HEK293 (cell line): Measurements from ENCODE around the gene MTARC2.
A peak's percentile ranks its signal among the peaks of the same experiment; 100 is the strongest.

Source experiments
- CTCF ChIA-PET: fragments of 350-600 bp; formaldehyde crosslinking; extraction: SDS; loops from one replicate; lab custom pipeline; 2021; ENCODE audit warnings: antibody characterized with exemption; lab: Yijun Ruan, JAX
- POLR2A ChIA-PET: fragments of 300-600 bp; formaldehyde crosslinking; extraction: SDS; loops from one replicate; lab custom pipeline; 2020; ENCODE audit warnings: antibody characterized with exemption, inconsistent platforms; lab: Yijun Ruan, JAX
- H3K27ac ChIP-seq: fragments of 200-500 bp; sonication (Bioruptor generic); 2 replicates; pipeline ENCODE4 v1.5.1; 2014; ENCODE audit warnings: low read depth, low read length, control low read depth, inconsistent platforms; ENCODE audit errors: extremely low read depth
- H3K36me3 ChIP-seq, 2 experiments: fragments of 200-500 bp in 1 of 2; sonication (Bioruptor generic) in 1 of 2; 1 replicate in 1 of 2; 2 replicates in 1 of 2; pipeline ENCODE4 v1.5.1; 2014 to 2017; ENCODE audit warnings: inconsistent platforms in 2 of 2, low read length in 2 of 2; ENCODE audit not compliant: control insufficient read depth in 2 of 2, insufficient read depth in 1 of 2
- H3K4me1 ChIP-seq: fragments of 200-500 bp; sonication (Bioruptor generic); 2 replicates; pipeline ENCODE4 v1.5.1; 2014; ENCODE audit warnings: mild to moderate bottlenecking, low read length, inconsistent platforms; ENCODE audit not compliant: control insufficient read depth, insufficient read depth
- H3K4me3 ChIP-seq: 2 replicates; pipeline ENCODE4 v1.5.1; 2011; ENCODE audit warnings: low read depth, mild to moderate bottlenecking, control low read depth, low read length, moderate library complexity
- H3K9me3 ChIP-seq: fragments of 200-500 bp; sonication (Bioruptor generic); 2 replicates; pipeline ENCODE4 v1.5.1; 2014; ENCODE audit warnings: low read depth, low read length, inconsistent platforms; ENCODE audit not compliant: control insufficient read depth, insufficient read depth
- GLI2 ChIP-seq: fragments of 450-650 bp; formaldehyde crosslinking; IDR thresholded peaks from 2 replicates; pipeline ENCODE4; 2017; ENCODE audit warnings: missing biosample characterization, missing genetic modification characterization, low read depth, borderline replicate concordance
- MZF1 ChIP-seq: fragments of 450-650 bp; formaldehyde crosslinking; IDR thresholded peaks from 2 replicates; pipeline ENCODE4 v1.5.1; 2017; ENCODE audit warnings: missing biosample characterization, missing genetic modification characterization, borderline replicate concordance
- REPIN1 ChIP-seq: fragments of 450-650 bp; formaldehyde crosslinking; IDR thresholded peaks from 2 replicates; pipeline ENCODE4 v1.5.1; 2017; ENCODE audit warnings: missing biosample characterization, missing genetic modification characterization, low read depth
- SP2 ChIP-seq: fragments of 450-650 bp; formaldehyde crosslinking; IDR thresholded peaks from 2 replicates; pipeline ENCODE4 v1.5.1; 2016; ENCODE audit warnings: missing biosample characterization, missing genetic modification characterization
- WT1 ChIP-seq: fragments of 450-650 bp; formaldehyde crosslinking; IDR thresholded peaks from 2 replicates; pipeline ENCODE4 v1.5.1; 2016; ENCODE audit warnings: missing biosample characterization, missing genetic modification characterization
- ZNF2 ChIP-seq: fragments of 450-650 bp; formaldehyde crosslinking; IDR thresholded peaks from 2 replicates; pipeline ENCODE4 v1.5.1; 2016; ENCODE audit warnings: missing biosample characterization, missing genetic modification characterization
- ZNF221 ChIP-seq: fragments of 450-650 bp; formaldehyde crosslinking; IDR thresholded peaks from 2 replicates; pipeline ENCODE4 v1.5.1; 2017; ENCODE audit warnings: missing biosample characterization, missing genetic modification characterization, borderline replicate concordance
- ZNF610 ChIP-seq: fragments of 450-650 bp; formaldehyde crosslinking; IDR thresholded peaks from 2 replicates; pipeline ENCODE4 v1.5.1; 2016; ENCODE audit warnings: missing biosample characterization, missing genetic modification characterization, borderline replicate concordance
- ZNF626 ChIP-seq: fragments of 450-650 bp; sonication (Bioruptor Pico); formaldehyde crosslinking; IDR thresholded peaks from 2 replicates; pipeline ENCODE4 v1.5.1; 2018; ENCODE audit warnings: missing biosample characterization, missing genetic modification characterization, inconsistent platforms
- ZNF629 ChIP-seq: fragments of 450-650 bp; formaldehyde crosslinking; IDR thresholded peaks from 2 replicates; pipeline ENCODE4 v1.5.1; 2017; ENCODE audit warnings: missing biosample characterization, missing genetic modification characterization
- ZNF76 ChIP-seq: fragments of 450-650 bp; formaldehyde crosslinking; IDR thresholded peaks from 2 replicates; pipeline ENCODE4; 2016; ENCODE audit warnings: low read depth, missing biosample characterization, missing genetic modification characterization, borderline replicate concordance
- TF ChIP-seq, protein P1 (sequence below): fragments of 450-650 bp; formaldehyde crosslinking; conservative IDR thresholded peaks from 2 replicates; pipeline ENCODE4 v1.5.1; 2016; ENCODE audit warnings: low read depth, missing biosample characterization, missing genetic modification characterization
- TF ChIP-seq, protein P2 (sequence below): fragments of 450-650 bp; formaldehyde crosslinking; IDR thresholded peaks from 2 replicates; pipeline ENCODE4 v1.5.1; 2016; ENCODE audit warnings: missing biosample characterization, missing genetic modification characterization
- TF ChIP-seq, protein P3 (sequence below): fragments of 450-650 bp; formaldehyde crosslinking; IDR thresholded peaks from 2 replicates; pipeline ENCODE4 v1.5.1; 2016; ENCODE audit warnings: missing biosample characterization, missing genetic modification characterization
- TF ChIP-seq, protein P4 (sequence below): fragments of 450-650 bp; formaldehyde crosslinking; IDR thresholded peaks from 2 replicates; pipeline ENCODE4 v1.5.1; 2016; ENCODE audit warnings: missing biosample characterization, missing genetic modification characterization
- TF ChIP-seq, protein P5 (sequence below): fragments of 450-650 bp; formaldehyde crosslinking; IDR thresholded peaks from 2 replicates; pipeline ENCODE4 v1.5.1; 2016; ENCODE audit warnings: missing biosample characterization, missing genetic modification characterization, low read depth
- TF ChIP-seq, protein P6 (sequence below): fragments of 450-650 bp; formaldehyde crosslinking; IDR thresholded peaks from 2 replicates; pipeline ENCODE4 v1.5.1; 2017; ENCODE audit warnings: missing biosample characterization, missing genetic modification characterization

The MTARC2 gene

DNA sequence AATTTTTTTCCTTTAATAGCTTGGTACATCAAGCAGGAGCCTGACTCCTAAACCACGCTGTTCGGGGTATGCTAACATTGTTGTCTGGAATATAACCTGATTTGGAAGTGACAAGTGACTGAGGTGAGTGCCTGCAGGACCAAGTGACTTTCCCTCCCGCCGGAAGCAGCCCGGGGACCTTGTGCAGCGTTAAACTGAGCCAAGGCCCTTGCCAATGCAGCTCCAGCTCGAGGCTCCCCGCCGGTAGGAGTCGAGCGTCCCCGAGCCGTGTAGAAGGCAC, 37.9 kb downstream of the MTARC2 start:
- Histone ChIP-seq H3K9me3 (no peaks in the 10 kb centered on the region), H3K27ac (peak overlapping the region; percentile 83; the same call in 1 of the 2 replicates), H3K36me3 (peaks cover 4 to 25% of the 10 kb centered on the region in 2 experiments; a peak in 2 of 3 replicates), H3K4me1 (peaks cover 4% of the 10 kb centered on the region), H3K4me3 (no peak overlapping the region)
- no peak for TF ChIP-seq MZF1 (tag by site-specific recombination)
- no peak for TF ChIP-seq ZNF2 (tag by site-specific recombination)
- TF ChIP-seq, protein P1, sequence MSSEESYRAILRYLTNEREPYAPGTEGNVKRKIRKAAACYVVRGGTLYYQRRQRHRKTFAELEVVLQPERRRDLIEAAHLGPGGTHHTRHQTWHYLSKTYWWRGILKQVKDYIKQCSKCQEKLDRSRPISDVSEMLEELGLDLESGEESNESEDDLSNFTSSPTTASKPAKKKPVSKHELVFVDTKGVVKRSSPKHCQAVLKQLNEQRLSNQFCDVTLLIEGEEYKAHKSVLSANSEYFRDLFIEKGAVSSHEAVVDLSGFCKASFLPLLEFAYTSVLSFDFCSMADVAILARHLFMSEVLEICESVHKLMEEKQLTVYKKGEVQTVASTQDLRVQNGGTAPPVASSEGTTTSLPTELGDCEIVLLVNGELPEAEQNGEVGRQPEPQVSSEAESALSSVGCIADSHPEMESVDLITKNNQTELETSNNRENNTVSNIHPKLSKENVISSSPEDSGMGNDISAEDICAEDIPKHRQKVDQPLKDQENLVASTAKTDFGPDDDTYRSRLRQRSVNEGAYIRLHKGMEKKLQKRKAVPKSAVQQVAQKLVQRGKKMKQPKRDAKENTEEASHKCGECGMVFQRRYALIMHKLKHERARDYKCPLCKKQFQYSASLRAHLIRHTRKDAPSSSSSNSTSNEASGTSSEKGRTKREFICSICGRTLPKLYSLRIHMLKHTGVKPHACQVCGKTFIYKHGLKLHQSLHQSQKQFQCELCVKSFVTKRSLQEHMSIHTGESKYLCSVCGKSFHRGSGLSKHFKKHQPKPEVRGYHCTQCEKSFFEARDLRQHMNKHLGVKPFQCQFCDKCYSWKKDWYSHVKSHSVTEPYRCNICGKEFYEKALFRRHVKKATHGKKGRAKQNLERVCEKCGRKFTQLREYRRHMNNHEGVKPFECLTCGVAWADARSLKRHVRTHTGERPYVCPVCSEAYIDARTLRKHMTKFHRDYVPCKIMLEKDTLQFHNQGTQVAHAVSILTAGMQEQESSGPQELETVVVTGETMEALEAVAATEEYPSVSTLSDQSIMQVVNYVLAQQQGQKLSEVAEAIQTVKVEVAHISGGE (tag by site-specific recombination): peak; percentile 90
- TF ChIP-seq, protein P2, sequence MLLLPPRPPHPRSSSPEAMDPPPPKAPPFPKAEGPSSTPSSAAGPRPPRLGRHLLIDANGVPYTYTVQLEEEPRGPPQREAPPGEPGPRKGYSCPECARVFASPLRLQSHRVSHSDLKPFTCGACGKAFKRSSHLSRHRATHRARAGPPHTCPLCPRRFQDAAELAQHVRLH (tag by site-specific recombination): no peak
- POLR2A ChIA-PET: interaction anchor here (0.6 kb wide), 1 partner anchor 129 kb away, joined by 3 read pairs; no protein-coding TSS in a partner anchor
- CTCF ChIA-PET: interaction anchor here (0.5 to 3.0 kb wide), 5 partner anchors 10 to 1488 kb away, joined by 3 to 28 read pairs (median 3); no protein-coding TSS in a partner anchor

DNA sequence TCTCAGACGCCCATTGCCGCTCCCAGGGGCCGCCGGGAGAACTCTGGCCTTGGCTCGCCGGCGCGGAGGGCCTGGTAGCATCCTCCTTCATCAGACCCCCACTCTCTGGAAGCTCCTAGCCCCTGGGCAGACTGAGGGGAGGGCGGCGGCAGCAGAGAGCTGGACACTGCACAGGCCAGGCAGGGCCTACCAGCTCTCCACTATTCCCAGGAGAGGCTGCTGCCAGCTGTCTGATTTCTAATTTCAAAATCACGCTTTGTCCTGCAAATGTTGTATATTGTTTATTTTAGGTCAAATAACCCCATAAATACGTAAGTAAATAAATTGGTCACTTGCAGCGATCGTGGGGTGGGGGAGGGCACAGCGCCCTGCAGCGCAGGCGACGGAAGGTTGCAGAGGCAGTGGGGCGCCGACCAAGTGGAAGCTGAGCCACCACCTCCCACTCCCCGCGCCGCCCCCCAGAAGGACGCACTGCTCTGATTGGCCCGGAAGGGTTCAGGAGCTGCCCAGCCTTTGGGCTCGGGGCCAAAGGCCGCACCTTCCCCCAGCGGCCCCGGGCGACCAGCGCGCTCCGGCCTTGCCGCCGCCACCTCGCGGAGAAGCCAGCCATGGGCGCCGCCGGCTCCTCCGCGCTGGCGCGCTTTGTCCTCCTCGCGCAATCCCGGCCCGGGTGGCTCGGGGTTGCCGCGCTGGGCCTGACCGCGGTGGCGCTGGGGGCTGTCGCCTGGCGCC, 38.4 kb downstream of the MTARC2 start, which contains the start of gene MTARC1:
Gene MTARC1 (plus strand): TSS at position 577 of the 732 bp plus-strand sequence. CDS start 32 bp downstream, at position 609.
- peak within 1 kb of the TSS; percentile 83; the same call in 1 of the 2 replicates for H3K27ac ChIP-seq
- POLR2A ChIA-PET: interaction anchor here (0.6 to 1.5 kb wide), 3 partner anchors 25 to 128 kb away, joined by 3 to 4 read pairs (median 3); partner anchors contain the start of gene MTARC2
- TF ChIP-seq ZNF610 (tag by site-specific recombination): no peak; the same call in 1 of the 2 replicates
- TF ChIP-seq SP2: peak; percentile 79
- TF ChIP-seq, protein P2 (tag by site-specific recombination): no peak
- TF ChIP-seq ZNF629 (tag by site-specific recombination): peak; percentile 78
- TF ChIP-seq, protein P3, sequence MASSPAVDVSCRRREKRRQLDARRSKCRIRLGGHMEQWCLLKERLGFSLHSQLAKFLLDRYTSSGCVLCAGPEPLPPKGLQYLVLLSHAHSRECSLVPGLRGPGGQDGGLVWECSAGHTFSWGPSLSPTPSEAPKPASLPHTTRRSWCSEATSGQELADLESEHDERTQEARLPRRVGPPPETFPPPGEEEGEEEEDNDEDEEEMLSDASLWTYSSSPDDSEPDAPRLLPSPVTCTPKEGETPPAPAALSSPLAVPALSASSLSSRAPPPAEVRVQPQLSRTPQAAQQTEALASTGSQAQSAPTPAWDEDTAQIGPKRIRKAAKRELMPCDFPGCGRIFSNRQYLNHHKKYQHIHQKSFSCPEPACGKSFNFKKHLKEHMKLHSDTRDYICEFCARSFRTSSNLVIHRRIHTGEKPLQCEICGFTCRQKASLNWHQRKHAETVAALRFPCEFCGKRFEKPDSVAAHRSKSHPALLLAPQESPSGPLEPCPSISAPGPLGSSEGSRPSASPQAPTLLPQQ: peak; percentile 59
- TF ChIP-seq ZNF626 (tag by site-specific recombination): no peak
- TF ChIP-seq, protein P4, sequence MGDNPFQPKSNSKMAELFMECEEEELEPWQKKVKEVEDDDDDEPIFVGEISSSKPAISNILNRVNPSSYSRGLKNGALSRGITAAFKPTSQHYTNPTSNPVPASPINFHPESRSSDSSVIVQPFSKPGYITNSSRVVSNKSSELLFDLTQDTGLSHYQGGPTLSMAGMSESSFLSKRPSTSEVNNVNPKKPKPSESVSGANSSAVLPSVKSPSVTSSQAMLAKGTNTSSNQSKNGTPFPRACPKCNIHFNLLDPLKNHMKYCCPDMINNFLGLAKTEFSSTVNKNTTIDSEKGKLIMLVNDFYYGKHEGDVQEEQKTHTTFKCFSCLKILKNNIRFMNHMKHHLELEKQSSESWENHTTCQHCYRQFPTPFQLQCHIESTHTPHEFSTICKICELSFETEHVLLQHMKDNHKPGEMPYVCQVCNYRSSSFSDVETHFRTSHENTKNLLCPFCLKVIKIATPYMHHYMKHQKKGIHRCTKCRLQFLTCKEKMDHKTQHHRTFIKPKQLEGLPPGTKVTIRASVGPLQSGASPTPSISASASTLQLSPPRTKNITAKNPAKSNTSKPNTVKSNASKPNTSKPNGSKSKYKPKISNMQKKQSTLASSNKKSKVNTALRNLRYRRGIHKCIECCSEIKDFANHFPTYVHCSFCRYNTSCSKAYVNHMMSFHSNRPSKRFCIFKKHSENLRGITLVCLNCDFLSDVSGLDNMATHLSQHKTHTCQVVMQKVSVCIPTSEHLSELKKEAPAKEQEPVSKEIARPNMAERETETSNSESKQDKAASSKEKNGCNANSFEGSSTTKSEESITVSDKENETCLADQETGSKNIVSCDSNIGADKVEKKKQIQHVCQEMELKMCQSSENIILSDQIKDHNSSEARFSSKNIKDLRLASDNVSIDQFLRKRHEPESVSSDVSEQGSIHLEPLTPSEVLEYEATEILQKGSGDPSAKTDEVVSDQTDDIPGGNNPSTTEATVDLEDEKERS (tag by site-specific recombination): no peak
- TF ChIP-seq, protein P5, sequence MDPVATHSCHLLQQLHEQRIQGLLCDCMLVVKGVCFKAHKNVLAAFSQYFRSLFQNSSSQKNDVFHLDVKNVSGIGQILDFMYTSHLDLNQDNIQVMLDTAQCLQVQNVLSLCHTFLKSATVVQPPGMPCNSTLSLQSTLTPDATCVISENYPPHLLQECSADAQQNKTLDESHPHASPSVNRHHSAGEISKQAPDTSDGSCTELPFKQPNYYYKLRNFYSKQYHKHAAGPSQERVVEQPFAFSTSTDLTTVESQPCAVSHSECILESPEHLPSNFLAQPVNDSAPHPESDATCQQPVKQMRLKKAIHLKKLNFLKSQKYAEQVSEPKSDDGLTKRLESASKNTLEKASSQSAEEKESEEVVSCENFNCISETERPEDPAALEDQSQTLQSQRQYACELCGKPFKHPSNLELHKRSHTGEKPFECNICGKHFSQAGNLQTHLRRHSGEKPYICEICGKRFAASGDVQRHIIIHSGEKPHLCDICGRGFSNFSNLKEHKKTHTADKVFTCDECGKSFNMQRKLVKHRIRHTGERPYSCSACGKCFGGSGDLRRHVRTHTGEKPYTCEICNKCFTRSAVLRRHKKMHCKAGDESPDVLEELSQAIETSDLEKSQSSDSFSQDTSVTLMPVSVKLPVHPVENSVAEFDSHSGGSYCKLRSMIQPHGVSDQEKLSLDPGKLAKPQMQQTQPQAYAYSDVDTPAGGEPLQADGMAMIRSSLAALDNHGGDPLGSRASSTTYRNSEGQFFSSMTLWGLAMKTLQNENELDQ (tag by site-specific recombination): no peak
- TF ChIP-seq, protein P6, sequence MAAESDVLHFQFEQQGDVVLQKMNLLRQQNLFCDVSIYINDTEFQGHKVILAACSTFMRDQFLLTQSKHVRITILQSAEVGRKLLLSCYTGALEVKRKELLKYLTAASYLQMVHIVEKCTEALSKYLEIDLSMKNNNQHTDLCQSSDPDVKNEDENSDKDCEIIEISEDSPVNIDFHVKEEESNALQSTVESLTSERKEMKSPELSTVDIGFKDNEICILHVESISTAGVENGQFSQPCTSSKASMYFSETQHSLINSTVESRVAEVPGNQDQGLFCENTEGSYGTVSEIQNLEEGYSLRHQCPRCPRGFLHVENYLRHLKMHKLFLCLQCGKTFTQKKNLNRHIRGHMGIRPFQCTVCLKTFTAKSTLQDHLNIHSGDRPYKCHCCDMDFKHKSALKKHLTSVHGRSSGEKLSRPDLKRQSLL (tag by site-specific recombination): peak; percentile 80
- TF ChIP-seq ZNF76 (tag by site-specific recombination): peak; percentile 18; the same call in 1 of the 2 replicates
- TF ChIP-seq REPIN1 (tag by site-specific recombination): 0 out of 2 replicates have a peak, but pooled peaks have one; percentile 30
- peak; percentile 80 for TF ChIP-seq WT1
- TF ChIP-seq ZNF221 (tag by site-specific recombination): no peak; the same call in 1 of the 2 replicates
- TF ChIP-seq GLI2: no peak; the same call in 1 of the 2 replicates

More for the DNA sequence above, 38.4 kb downstream of the MTARC2 start, which contains the start of gene MTARC1:
- Histone ChIP-seq H3K9me3 (no peaks in the 10 kb centered on the region), H3K36me3 (peaks cover under 1 to 27% of the 10 kb centered on the region in 2 experiments; a peak in 2 of 3 replicates), H3K4me3 (peak within 1 kb of the TSS; percentile 52), H3K4me1 (peaks cover 9% of the 10 kb centered on the region)
- CTCF ChIA-PET: interaction anchor here (0.8 to 3.0 kb wide), 3 partner anchors 11 to 25 kb away, joined by 3 to 28 read pairs (median 3); no protein-coding TSS in a partner anchor
